HUES48 (cell line): ENCODE data around the gene DPP8.
"Not testable (repeated sequence)": the region's sequence is repeated elsewhere in the genome, so short reads cannot be mapped to it uniquely, and the experiment has no call there.

Source experiments
- H3K27ac ChIP-seq: one replicate; pipeline ENCODE4 v1.7.0; 2013; ENCODE audit warnings: low read depth, low read length, inconsistent platforms
- H3K27me3 ChIP-seq: 2 replicates; pipeline ENCODE4 v1.6.1; 2013; ENCODE audit warnings: mild to moderate bottlenecking, low read length; ENCODE audit not compliant: control insufficient read depth, insufficient read depth
- H3K36me3 ChIP-seq: 2 replicates; pipeline ENCODE4 v1.6.1; 2013; ENCODE audit warnings: low read length; ENCODE audit not compliant: control insufficient read depth, insufficient read depth
- H3K4me1 ChIP-seq: 2 replicates; pipeline ENCODE4 v1.6.1; 2013; ENCODE audit warnings: mild to moderate bottlenecking, low read length; ENCODE audit not compliant: control insufficient read depth, insufficient read depth
- H3K4me3 ChIP-seq: 2 replicates; pipeline ENCODE4 v1.5.1; 2013; ENCODE audit warnings: mild to moderate bottlenecking, low read depth, low read length
- H3K9ac ChIP-seq: 2 replicates; pipeline ENCODE4 v1.6.1; 2013; ENCODE audit warnings: mild to moderate bottlenecking, low read depth, low read length, moderate library complexity
- H3K9me3 ChIP-seq: 2 replicates; pipeline ENCODE4 v1.6.1; 2013; ENCODE audit warnings: low read length; ENCODE audit not compliant: control insufficient read depth, insufficient read depth

DPP8 gene

DNA sequence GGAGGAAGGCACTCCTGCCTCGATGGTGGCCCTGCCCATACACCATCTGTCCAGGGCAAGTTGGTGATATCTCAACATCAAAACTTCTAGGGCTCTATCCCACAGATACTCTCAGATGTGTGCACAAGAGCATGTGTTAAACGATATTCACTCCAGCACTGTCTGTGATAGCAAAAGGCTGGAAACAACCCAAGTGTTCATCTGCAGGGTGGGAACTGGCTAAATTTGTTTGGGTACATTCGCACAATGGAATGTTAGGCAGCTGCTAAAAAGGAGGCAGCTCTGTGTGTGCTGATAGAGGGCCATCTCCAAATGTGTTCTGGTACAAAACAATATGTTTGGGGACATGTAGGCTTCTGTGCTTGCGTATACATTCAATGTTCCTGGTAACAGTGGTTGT lies 114.5 kb downstream of the DPP8 start:
- no peak overlapping the region for H3K9ac ChIP-seq
- peaks cover 2% of the 10 kb centered on the region for H3K27me3 ChIP-seq
- no peak overlapping the region for H3K27ac ChIP-seq
- H3K4me1 ChIP-seq = peaks cover 23% of the 10 kb centered on the region
- no peaks in the 10 kb centered on the region for H3K9me3 ChIP-seq
- H3K4me3 ChIP-seq = no peak overlapping the region
- no peaks in the 10 kb centered on the region; the same call in 1 of the 2 replicates for H3K36me3 ChIP-seq

DNA sequence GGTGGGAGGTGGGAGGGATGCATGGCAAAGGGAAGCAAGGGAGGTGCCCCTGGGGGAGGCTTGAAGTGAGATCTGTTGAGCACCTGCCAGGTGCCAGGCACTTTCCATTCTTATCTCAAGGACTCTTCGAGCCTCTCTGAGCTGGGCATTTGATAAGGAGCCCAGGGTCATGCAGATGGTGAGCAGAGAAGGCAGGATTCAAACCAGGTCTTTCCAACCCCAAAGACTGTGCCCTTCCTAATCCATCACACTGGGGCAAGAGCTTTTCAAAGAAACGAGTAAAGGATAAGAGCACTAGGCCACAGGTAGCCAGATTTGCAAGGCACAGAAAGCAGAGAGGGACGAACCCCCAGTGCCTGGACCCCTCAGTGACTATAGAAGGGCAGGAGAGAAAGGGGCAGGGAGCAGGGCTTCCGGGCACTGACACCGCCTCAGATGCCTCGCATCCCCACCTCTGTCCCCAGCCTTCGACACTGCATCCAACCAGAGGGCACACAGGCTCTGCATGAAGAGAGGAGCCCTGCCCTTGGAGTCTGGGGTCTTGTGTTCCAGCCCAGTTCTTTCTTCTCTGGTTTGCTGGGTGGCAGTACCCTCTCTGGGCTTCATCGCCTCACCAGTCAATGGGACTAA lies 115.8 kb downstream of the DPP8 start:
- Histone ChIP-seq H3K4me1 (peaks cover 23% of the 10 kb centered on the region), H3K4me3 (no peak overlapping the region), H3K27me3 (peaks cover 14% of the 10 kb centered on the region), H3K9me3 (no peaks in the 10 kb centered on the region), H3K9ac (no peak overlapping the region), H3K36me3 (no peaks in the 10 kb centered on the region; the same call in 1 of the 2 replicates), H3K27ac (peak overlapping the region; percentile 44)

DNA sequence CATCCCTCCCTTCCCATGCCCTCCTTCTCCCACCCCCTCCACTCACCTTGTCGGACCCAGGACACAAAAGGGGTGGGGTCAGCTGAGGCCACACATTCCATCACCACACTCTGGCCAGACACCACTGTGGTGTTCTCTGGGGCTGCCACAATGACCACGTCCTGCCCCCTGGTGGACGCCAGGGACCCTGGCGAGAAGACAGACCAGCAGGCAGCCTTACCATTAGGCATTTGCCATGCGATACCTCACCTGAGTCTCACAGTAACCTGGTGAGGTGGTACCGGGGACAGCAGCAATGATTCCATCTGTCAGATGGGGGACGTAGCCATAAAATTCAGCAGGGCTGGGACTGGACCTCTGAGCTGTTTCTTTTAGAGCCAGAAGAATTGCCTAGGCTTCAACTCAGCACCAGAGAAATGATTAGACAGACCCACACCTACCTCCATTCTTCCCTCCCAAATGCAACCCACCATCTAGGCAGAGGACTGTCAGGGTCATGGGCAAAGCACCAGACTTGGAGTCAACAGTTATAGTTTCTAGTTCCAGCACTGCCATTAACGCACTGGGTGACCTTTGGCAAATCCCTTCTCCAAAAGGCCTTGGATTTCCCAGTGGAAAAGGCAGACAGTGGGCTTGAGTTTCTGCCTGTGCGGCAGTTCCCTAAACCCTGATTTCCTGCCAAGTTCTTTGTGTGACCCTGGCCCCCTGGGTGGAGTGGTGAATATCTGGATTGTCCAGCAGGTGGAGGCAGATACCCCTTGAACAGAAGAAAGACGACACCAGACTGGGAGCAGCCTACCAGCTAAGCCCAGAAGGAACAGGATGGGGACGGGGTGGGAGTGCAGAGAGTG lies 116.5 kb downstream of the DPP8 start:
- H3K4me3 ChIP-seq = no peak overlapping the region
- H3K4me1 ChIP-seq = peaks cover 23% of the 10 kb centered on the region
- no peak overlapping the region for H3K9ac ChIP-seq
- no peaks in the 10 kb centered on the region for H3K36me3 ChIP-seq
- H3K27me3 ChIP-seq = peaks cover 21% of the 10 kb centered on the region
- H3K27ac ChIP-seq = peak overlapping the region; percentile 83
- H3K9me3 ChIP-seq = no peaks in the 10 kb centered on the region

DNA sequence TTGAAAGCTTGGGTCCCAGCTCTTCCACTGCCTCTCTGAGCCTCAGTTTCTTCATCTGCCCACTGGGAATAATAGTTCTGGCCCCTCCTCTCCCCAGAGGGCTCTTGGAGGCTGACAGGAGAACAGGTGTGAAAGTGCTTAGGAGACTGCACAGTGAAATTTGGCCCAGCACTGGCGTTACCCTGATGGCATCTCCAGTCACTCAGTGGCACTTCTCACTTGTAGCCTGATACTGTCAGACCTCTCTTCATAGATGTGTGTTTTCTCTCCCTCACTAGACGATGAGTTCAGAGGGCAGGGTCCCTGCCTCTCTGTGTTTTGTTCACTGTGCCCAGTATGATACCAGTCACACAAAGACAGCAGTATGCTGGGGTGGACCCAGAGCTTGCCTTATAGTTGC lies 117.5 kb downstream of the DPP8 start:
- H3K27ac ChIP-seq = no peak overlapping the region
- H3K9ac ChIP-seq = no peak overlapping the region
- H3K36me3 ChIP-seq = no peaks in the 10 kb centered on the region; the same call in 1 of the 2 replicates

DNA sequence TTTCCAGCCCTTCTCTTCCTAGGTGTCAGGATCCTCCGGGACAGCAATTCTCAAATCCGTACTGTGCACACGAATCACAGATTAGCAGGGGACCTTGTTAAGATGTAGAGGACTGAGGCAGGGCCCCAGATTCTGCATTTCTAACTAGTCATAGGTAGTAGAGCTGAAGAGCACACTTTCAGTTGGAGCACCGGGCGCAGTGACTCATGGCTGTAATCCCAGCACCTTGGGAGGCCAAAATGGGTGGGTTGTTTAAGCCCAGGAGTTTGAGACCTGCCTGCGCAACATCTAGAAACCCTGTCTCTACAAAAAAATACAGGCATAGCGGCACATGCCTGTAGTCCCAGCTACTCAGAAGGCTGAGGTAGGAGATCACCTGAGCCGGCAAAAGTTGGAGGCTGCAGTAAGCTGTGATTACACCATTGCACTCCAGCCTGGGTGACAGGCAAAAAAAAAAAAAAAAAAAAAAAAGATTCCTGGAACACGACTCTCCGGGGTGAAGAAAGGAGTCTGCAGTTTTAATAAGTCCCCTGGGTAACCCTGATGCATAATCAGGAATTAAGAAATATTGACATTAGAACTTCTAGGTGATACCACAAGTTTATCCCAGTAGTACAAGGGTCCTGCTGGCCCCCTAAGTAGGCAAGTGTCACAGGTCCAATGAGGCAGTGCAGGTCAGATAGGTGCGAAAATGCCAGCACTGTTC lies 118.3 kb downstream of the DPP8 start:
- no peak overlapping the region for H3K4me3 ChIP-seq
- H3K27ac ChIP-seq = no peak overlapping the region
- H3K9me3 ChIP-seq = no peaks in the 10 kb centered on the region

More for the DNA sequence above, 117.5 kb downstream of the DPP8 start:
- no peak overlapping the region for H3K4me3 ChIP-seq
- peaks cover 23% of the 10 kb centered on the region for H3K4me1 ChIP-seq
- no peaks in the 10 kb centered on the region for H3K9me3 ChIP-seq
- peaks cover 31% of the 10 kb centered on the region for H3K27me3 ChIP-seq

DNA sequence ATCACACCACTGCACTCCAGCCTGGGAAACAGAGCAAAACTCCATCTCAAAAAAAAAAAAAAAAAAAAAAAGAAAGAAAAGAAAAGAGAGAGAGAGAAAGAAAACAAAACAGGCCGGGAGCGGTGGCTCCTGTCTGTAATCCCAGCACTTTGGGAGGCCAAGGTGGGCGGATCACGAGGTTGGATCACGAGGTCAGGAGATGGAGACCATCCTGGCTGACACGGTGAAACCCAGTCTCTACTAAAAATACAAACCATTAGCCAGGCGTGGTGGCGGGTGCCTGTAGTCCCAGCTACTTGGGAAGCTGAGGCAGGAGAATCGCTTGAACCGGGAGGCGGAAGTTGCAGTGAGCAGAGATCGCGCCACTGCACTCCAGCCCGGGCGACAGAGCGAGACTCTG lies 119.0 kb downstream of the DPP8 start:
- not testable (repeated sequence) for H3K4me3 ChIP-seq, H3K9ac ChIP-seq, H3K36me3 ChIP-seq, H3K9me3 ChIP-seq, H3K27ac ChIP-seq
- peaks cover 12% of the 10 kb centered on the region for H3K4me1 ChIP-seq
- peaks cover 38% of the 10 kb centered on the region for H3K27me3 ChIP-seq

More for the DNA sequence above, 118.3 kb downstream of the DPP8 start:
- Histone ChIP-seq H3K9ac (no peak overlapping the region), H3K36me3 (no peaks in the 10 kb centered on the region; the same call in 1 of the 2 replicates), H3K27me3 (peaks cover 38% of the 10 kb centered on the region), H3K4me1 (peaks cover 19% of the 10 kb centered on the region)

DNA sequence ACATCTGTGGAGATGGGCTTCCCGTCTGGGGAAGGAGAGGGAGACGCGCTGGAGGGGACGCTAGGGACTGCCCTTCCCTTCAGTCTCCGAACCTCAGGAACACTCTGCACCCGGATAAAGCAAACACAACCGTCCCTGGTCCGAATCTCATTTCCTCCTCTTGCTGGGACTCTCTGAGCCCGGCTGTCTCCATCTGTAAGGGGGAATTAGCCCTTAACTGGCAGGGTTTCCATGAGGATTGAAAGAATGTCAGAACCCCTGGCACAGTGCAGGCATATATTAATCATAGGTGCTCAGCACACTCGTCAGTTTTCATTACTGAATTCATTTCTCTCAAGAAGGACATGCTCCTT lies 120.5 kb downstream of the DPP8 start:
- Histone ChIP-seq H3K27ac (no peak overlapping the region), H3K4me1 (peaks cover 10% of the 10 kb centered on the region), H3K27me3 (peaks cover 38% of the 10 kb centered on the region), H3K36me3 (peaks cover 7% of the 10 kb centered on the region; the same call in 1 of the 2 replicates), H3K4me3 (peak overlapping the region; percentile 54), H3K9me3 (no peaks in the 10 kb centered on the region), H3K9ac (no peak overlapping the region)

DNA sequence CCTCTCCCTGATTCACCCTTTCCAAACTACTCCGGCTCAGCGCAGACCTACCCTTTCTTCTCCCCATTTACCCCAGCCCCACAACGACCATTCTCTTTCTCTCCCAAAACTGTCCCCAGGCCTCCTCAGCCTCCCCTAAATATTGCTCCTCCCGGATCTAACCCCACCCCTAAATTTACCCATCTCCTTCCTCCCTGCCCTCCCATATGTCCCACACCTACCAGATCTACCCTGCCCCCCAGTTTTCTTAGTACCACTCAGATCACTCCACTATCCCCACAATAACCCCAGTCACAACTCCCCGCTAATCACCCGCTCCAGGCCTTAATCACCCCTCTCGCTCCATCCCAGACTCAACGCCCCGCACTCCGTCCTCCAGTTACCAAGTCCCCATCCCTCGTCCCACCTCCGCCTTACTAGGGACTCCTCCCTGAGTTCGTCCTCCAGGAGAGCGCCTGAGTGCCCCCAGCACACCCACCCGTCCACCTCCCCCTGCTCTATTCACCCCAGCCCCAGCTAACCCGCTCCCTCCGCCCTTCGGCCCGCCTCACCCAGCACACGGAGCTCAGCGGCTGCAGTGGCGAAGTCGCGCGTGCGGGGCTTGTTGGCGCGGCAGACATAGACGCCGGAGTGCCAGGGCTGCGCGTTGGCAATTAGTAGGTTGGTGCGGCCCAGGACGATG lies 121.1 kb downstream of the DPP8 start:
- Histone ChIP-seq H3K9ac (no peak overlapping the region), H3K4me1 (peaks cover 5% of the 10 kb centered on the region), H3K9me3 (no peaks in the 10 kb centered on the region), H3K36me3 (peaks cover 7% of the 10 kb centered on the region; the same call in 1 of the 2 replicates), H3K4me3 (peak overlapping the region; percentile 54), H3K27me3 (peaks cover 38% of the 10 kb centered on the region), H3K27ac (no peak overlapping the region)

DNA sequence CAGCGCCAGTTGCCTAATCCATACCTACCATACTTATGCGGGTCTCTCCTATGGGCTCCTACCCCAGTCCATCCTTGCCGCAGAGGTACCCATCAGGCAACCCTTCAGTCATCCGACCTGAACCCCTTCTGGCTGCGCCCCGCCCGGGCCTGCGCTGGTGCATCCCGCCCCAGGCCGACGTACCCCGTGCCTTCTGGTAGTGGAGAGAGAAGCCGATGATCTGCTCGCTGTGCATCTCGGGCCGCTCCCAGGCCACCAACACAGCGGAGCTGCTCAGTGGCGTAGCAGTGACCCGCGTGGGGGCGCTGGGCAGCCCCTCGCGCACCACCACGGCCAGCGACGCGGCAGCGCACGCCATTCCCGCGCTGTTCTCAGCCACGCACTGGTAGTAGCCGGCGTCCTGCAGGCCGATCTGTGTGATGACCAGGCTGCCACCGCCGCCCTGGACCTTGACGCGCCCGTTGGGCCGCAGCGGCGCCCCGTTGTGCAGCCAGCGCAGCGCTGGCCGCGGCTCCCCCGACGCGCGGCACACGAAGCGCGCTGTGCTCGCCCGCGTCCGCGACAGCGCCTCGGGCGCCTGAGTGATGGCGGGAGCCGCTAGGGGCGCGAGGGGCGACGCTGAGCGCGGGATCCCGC lies 121.8 kb downstream of the DPP8 start:
- Histone ChIP-seq H3K27me3 (peaks cover 38% of the 10 kb centered on the region), H3K36me3 (peaks cover 7% of the 10 kb centered on the region; the same call in 1 of the 2 replicates), H3K9me3 (no peaks in the 10 kb centered on the region)

DNA sequence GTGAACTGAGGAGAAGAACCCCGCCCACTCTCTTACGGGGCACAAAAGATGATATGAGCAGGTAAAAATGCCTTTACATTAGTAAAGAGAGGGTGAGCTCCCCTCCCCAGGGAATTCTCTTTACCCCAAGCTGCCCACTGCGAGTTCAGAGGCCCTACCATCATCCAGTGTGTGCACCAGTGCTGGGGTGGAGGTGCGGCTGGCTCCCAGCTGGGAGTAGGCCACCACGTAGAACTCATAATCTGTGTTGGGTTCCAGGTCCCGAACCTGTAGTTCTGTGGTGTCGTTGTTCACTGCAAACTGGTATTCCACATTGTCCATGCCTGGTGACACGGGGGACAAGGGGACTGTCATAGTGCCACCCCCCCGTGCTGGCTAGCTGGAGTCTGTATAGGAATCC lies 122.6 kb downstream of the DPP8 start:
- no peak overlapping the region for H3K4me3 ChIP-seq
- H3K9me3 ChIP-seq = no peaks in the 10 kb centered on the region
- H3K4me1 ChIP-seq = peaks cover 4% of the 10 kb centered on the region
- H3K36me3 ChIP-seq = peaks cover 12% of the 10 kb centered on the region
- H3K27me3 ChIP-seq = peaks cover 38% of the 10 kb centered on the region
- H3K27ac ChIP-seq = no peak overlapping the region
- H3K9ac ChIP-seq = no peak overlapping the region

More for the DNA sequence above, 121.8 kb downstream of the DPP8 start:
- no peak overlapping the region for H3K9ac ChIP-seq
- H3K4me3 ChIP-seq = peak overlapping the region; percentile 54
- H3K27ac ChIP-seq = no peak overlapping the region
- H3K4me1 ChIP-seq = no peaks in the 10 kb centered on the region
